ENCODE data around the gene RNF181. TPM values are rescaled to one million over a fixed set of nuclear protein-coding genes. Genes with fewer than 3 reads are reported as not detected.

Gene RNF181
- total and polyA plus RNA-seq, 2 of the 13 experiments (the other 11 are each of a cell fraction or from before 2014, with no cell fraction given) = 224 to 578 TPM

GRCh38 chr2:85558160-85558559, 37.4 kb upstream of the RNF181 start (continued):
- TF ChIP-seq ZNF800 (CRISPR knock-in tag; IDR thresholded peaks at IDR 0.05) (no peak), SSRP1 (CRISPR knock-in tag; IDR thresholded peaks at IDR 0.05) (0 out of 2 replicates have a peak, but pooled peaks have one; percentile 44), ZNF569 (CRISPR knock-in tag; IDR thresholded peaks at IDR 0.05; ENCODE audit: borderline replicate concordance) (no peak), ZNF282 (IDR thresholded peaks at IDR 0.05; ENCODE audit: partially characterized antibody) (no peak), POLR2A (IDR thresholded peaks at IDR 0.05; ENCODE audit: insufficient read depth in 1 of 2, low read depth in 2 of 2, low read length in 2 of 2) (no peak), HHEX (CRISPR knock-in tag; IDR thresholded peaks at IDR 0.05) (no peak), ETV6 (CRISPR knock-in tag; conservative IDR thresholded peaks at IDR 0.05) (no peak), ELF4 (CRISPR knock-in tag; IDR thresholded peaks at IDR 0.05; ENCODE audit: borderline replicate concordance) (no peak), ZNF746 (CRISPR knock-in tag; IDR thresholded peaks at IDR 0.05) (no peak), RFX1 (IDR thresholded peaks at IDR 0.05) (no peak), MLX (CRISPR knock-in tag; IDR thresholded peaks at IDR 0.05) (no peak), ZNF589 (CRISPR knock-in tag; conservative IDR thresholded peaks at IDR 0.05) (no peak), ZNF816 (CRISPR knock-in tag; IDR thresholded peaks at IDR 0.05; ENCODE audit: borderline replicate concordance) (no peak), PAX8 (CRISPR knock-in tag; IDR thresholded peaks at IDR 0.05; ENCODE audit: borderline replicate concordance) (no peak), MEIS2 (CRISPR knock-in tag; IDR thresholded peaks at IDR 0.05) (no peak), NR3C1 (CRISPR knock-in tag; IDR thresholded peaks at IDR 0.05) (no peak), SMARCC2 (IDR thresholded peaks at IDR 0.05) (no peak), RXRB (CRISPR knock-in tag; IDR thresholded peaks at IDR 0.05; ENCODE audit: borderline replicate concordance) (0 out of 2 replicates have a peak, but pooled peaks have one; percentile 47), ZKSCAN8 (CRISPR knock-in tag; IDR thresholded peaks at IDR 0.05; ENCODE audit: borderline replicate concordance) (0 out of 2 replicates have a peak, but pooled peaks have one; percentile 33), ZNF275 (CRISPR knock-in tag; IDR thresholded peaks at IDR 0.05; ENCODE audit: borderline replicate concordance) (no peak), NFE2L1 (CRISPR knock-in tag; IDR thresholded peaks at IDR 0.05; ENCODE audit: borderline replicate concordance) (no peak), ZNF609 (CRISPR knock-in tag; IDR thresholded peaks at IDR 0.05; ENCODE audit: borderline replicate concordance) (peak; percentile 66; the same call in 1 of the 2 replicates), RNF2 (conservative IDR thresholded peaks at IDR 0.05; ENCODE audit: low read depth) (no peak)
